ENCODE measurements around the gene CACNA1H.

DNA sequence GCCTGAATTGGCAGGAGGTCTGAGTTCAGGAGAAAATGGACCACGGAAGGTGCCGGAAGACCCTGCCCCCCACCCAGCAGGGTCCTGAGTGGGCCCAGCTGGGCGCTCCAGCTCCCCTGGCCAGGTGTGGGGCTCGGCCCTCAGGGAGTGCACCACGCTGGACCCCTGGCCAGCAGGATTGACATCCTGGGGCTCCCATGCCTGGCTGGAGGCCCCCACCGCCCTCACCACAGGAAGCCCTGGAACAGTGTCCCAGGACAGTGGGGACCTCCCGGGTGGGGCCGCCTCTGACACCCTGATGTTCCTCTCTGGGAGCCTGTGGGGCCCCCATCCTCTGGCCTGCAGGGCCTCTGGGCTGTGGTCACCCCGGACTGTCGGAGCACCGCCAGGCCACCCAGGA is 28.1 kb upstream of the CACNA1H start:
- TF ChIP-seq POLR2A (IDR thresholded peaks at IDR 0.05) (no peak), CTCF (IDR thresholded peaks at IDR 0.05) (no peak)

Measured in right lobe of liver (tissue), 4 donors.